Stimulated activated CD8-positive, alpha-beta memory T cell treated with anti-CD3 and anti-CD28 coated beads, Interleukin-12 subunit alpha, Interleukin-12 subunit beta, amount 100 ng/mL, for 1 hour (primary cell): ENCODE measurements around the gene PIP5K1C.

Experiments used
- DNase-seq: peaks from one replicate; pipeline ENCODE4 v3.0.0-alpha.2; 2020; ENCODE audit warnings: low read depth

The PIP5K1C gene

GRCh38 chr19:3693025-3693925, 7.0 kb downstream of the PIP5K1C start:
- no peak for DNase-seq

DNA sequence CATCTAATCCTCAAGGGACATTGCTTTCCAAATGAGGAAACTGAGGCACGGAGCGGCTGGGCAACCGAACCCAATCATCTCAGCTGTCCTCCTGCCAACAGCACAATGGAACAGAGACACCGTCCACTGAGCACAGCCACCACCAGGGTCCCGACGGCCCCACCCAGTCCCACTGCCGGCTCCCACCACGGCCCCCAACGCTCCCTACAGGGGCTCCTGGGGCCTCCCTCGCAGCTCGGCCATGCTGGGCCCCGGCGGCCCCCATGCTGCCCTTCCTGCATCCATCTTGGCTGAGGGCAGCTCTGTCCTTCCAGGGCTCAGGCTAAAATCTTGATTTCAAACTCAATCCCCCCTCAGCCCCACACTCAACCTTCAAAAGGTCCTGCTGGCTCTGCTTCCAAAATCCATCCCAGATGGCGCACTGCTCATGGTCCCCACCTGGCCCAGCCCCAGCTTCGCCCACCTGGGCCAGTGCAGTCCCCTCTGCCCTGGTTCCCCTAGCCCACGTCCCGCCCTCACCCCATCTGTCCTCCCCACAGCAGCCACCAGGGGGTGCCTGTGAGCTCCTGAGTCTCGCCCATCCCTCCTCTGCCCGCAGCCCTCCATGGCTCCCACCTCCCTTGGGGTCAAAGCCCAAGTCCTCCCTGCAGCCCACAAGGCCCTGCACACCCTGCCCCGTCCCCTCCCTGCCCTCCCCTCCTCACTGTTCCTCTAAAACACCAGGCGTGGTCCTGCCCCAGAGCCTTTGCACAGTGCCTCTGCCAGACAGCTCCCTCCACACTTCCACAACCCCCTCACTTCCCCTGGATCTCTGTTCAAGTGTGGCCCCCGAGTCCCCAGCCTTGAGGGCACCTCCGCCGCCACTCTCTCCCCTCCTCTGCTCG, 7.9 kb downstream of the PIP5K1C start:
- DNase-seq = peak; percentile 30

- DNase-seq = no peak
Measured at GRCh38 chr19:3691726-3692125, 8.5 kb downstream of the PIP5K1C start.

DNA sequence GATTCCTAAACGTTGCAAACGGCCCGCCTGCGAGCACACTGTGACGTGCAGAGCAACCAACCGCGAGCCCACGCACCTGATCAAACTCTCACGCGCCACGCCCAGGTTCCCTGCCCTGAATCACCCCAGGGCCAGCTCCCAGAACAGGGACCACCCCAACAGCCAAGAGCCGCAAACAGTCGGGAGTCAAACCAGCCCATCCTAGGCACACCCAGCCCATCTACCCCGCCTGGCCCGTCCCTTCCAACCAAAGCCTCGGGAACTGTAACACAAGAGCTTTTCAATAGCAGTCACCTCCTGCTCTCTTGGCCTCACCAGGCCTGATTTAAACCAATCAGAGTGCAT, 8.9 kb downstream of the PIP5K1C start:
- no peak for DNase-seq

DNA sequence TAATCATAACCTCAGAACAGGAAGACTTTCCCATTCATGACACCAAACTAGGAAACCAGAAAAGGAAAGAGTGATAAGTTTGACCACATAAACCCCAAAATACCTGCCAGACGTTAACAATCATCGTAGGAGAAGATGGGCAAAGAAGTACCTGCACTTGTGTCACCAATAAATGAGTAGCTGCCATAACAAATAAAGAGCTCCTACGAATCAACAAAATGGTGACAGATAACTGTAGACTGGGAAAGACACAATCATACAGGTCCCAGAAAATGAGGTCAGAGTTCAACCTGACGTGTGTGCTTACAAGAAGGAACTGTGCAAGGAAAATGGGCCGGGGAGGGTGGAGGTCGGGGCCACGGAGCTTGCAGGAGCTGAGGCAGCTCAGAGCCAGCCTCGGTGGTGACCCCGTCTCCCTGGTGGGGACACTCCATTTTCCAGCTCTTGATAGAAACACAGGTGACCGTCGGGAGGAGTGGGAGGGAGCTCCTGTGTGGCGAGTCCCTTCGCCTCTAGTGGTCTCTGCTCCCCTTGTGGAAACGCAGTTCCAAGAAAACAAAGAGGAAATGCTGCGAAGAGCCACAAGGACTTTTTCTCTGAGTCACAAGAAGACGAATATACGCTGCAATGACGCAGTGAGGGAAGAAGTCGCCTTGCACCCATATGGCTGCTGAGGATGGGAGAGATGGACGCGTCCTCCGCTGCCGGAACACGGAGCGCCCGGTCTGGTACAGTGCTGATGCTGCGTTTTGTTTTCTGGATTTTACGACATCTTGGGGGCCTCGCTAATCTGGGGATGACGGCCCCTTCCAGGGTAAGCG, 9.5 kb downstream of the PIP5K1C start:
- DNase-seq = no peak

GRCh38 chr19:3687774-3688706, 12.2 kb downstream of the PIP5K1C start:
- no peak for DNase-seq

DNA sequence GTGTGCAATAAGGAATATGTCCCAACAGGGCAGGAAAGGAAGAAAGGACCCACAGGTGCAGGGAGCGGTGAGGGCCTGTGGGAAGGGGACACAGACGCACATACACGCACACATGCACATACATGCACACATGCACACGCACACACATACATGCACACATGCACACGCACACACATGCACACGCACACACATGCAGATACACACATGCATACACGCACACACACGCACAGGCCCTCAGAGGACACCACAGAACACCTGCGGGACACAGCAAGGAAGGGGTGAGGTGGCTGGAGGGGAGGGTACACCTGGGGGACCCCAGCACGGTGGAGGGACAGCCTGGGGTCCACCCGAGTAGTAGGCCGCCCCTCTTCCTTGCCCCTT, 12.9 kb downstream of the PIP5K1C start:
- no peak for DNase-seq

DNA sequence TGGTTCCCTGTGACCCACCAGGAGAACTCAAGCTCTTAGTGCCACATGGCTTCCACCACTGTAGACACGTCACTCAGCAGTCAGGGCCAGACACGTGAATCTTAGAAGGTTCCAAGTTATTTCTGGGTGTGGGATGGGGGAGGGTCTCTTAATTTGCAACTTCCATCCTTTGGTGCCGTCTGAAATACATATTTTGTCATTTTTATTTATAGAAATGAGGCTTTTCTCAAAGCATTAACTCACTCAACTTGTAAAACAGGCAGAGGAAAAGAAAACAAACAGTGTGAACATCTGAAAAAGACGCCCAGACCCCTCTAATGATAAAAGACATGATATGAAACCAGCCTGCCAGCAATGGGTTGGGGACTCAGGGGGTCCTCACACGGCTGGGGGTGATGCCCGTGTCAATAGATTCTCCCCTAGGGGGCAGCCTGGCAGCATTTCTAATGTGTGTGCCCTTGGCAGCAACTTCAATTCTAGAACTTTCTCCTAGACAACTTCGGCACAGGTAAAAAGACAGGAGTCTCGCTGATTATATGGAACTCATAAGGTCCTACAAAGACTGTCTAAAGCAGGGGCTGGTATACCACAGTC, 15.4 kb downstream of the PIP5K1C start:
- DNase-seq = no peak

GRCh38 chr19:3684054-3684816, 16.0 kb downstream of the PIP5K1C start:
- no peak for DNase-seq

GRCh38 chr19:3683405-3684053, 16.7 kb downstream of the PIP5K1C start:
- no peak for DNase-seq

GRCh38 chr19:3682741-3683404, 17.4 kb downstream of the PIP5K1C start:
- no peak for DNase-seq

- no peak for DNase-seq
Measured at GRCh38 chr19:3682286-3682685, 18.0 kb downstream of the PIP5K1C start.

GRCh38 chr19:3680939-3681338, 19.3 kb downstream of the PIP5K1C start:
- DNase-seq = no peak

- no peak for DNase-seq
Measured at GRCh38 chr19:3679581-3679980, 20.7 kb downstream of the PIP5K1C start.

- no peak for DNase-seq
Measured at GRCh38 chr19:3679138-3679537, 21.1 kb downstream of the PIP5K1C start.

- DNase-seq = no peak
Measured at GRCh38 chr19:3678188-3678587, 22.1 kb downstream of the PIP5K1C start.

DNA sequence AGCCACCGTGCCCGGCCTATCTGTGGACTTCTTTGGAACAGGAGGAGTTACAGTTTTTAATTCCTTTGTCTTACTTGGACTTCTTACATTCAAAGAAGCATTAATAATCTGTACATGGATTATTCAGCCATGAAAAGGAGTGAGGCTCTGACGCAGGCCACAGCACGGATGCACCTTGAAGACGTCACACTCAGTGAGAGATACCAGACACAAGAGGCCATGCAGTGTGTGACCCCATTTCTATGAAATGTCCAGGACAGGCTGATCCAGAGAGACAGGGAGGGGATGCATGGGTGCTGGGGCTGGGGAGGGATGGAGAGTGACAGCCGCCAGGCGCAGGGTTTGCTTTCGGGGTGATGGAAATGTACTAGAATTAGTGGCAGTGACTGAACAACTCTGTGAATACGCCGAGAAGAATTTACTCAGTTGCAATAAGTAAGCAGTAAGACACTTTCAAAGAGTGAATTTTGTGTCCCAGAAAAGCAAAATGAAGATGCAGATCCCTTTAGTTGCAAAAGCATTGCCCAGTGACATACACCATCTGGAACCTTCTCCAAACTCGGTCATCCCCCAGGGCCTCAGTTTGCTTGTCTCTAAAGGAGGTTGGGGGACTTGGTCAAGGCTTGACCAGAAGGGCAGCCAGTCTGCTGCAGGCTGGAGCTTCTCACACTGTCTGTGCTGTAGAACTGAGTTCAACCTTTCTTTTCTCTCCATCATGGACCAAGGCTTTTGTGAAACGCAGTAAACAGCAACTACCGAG, 25.3 kb downstream of the PIP5K1C start:
- DNase-seq = no peak
